A549 (cell line): Measurements from ENCODE around the gene NOL9. TPM values are rescaled to one million over a fixed set of nuclear protein-coding genes. Genes with fewer than 3 reads are reported as not detected.
A peak's percentile ranks its signal among the peaks of the same experiment; 100 is the strongest.

Experiments
- ATAC-seq, 2 experiments: fragments of 200-7000 bp in 1 of 2; fragments of >200 bp in 1 of 2; cut with Nextera tagmentation in 1 of 2; cut with Tn5 transposase in 1 of 2; 3 replicates each; pipeline versions ENCODE4 v1.8.0 to v1.9.1; 2018 to 2020; ENCODE audit warnings: mild to moderate bottlenecking in 1 of 2, moderate library complexity in 1 of 2
- CTCF ChIA-PET: fragments of 300-600 bp; sonication (Branson Sonifier 250); formaldehyde crosslinking; extraction: SDS; loops from one replicate; lab custom pipeline; 2021; ENCODE audit warnings: antibody characterized with exemption, inconsistent platforms; lab: Yijun Ruan, JAX
- POLR2A ChIA-PET: fragments of 350-600 bp; formaldehyde crosslinking; extraction: SDS; loops from one replicate; lab custom pipeline; 2021; ENCODE audit warnings: antibody characterized with exemption, inconsistent platforms; lab: Yijun Ruan, JAX
- DNase-seq, 2 experiments: peaks; one replicate each; pipeline versions ENCODE4 v3.0.0 to v3.0.0-alpha.2; 2011 to 2016; ENCODE audit warnings: low read depth in 1 of 2, low spot score in 1 of 2
- FAIRE-seq: peaks from 2 replicates; lab custom pipeline; 2011; peaks lifted over from hg19 to GRCh38; lab: Jason Lieb, UNC
- H3K27ac ChIP-seq, 2 experiments: fragments of >200 bp; sonication (Bioruptor Twin); formaldehyde crosslinking; 3 replicates each; pipeline ENCODE4 v1.5.1; 2016 to 2017
- H3K4me1 ChIP-seq: fragments of >200 bp; sonication (Bioruptor Twin); formaldehyde crosslinking; 3 replicates; pipeline ENCODE4 v1.6.1; 2016
- H3K4me2 ChIP-seq: fragments of >200 bp; sonication (Bioruptor Twin); formaldehyde crosslinking; 3 replicates; pipeline ENCODE4 v1.6.1; 2016
- H3K4me3 ChIP-seq: fragments of >200 bp; sonication (Bioruptor Twin); formaldehyde crosslinking; 3 replicates; pipeline ENCODE4 v1.5.1; 2016
- H3K9me3 ChIP-seq: fragments of >200 bp; sonication (Bioruptor Twin); formaldehyde crosslinking; 3 replicates; pipeline ENCODE4 v1.6.1; 2016
- BCL3 ChIP-seq: fragments of >200 bp; sonication (Bioruptor Twin); formaldehyde crosslinking; IDR thresholded peaks from 3 replicates; pipeline ENCODE4 v1.6.1; 2016
- CBX8 ChIP-seq: fragments of 200-600 bp; sonication (generic); IDR thresholded peaks from 2 replicates; pipeline ENCODE4 v1.6.1; 2016
- CHD2 ChIP-seq: fragments of 150-350 bp; IDR thresholded peaks from 2 replicates; pipeline ENCODE4 v1.6.1; 2014; ENCODE audit warnings: low read length; ENCODE audit not compliant: partially characterized antibody
- CHD4 ChIP-seq: fragments of 200-600 bp; sonication (generic); IDR thresholded peaks from 2 replicates; pipeline ENCODE4 v1.6.1; 2016; ENCODE audit warnings: antibody characterized with exemption, mild to moderate bottlenecking, borderline replicate concordance
- CTCF ChIP-seq: fragments of >200 bp; sonication (Bioruptor Twin); formaldehyde crosslinking; IDR thresholded peaks from 3 replicates; pipeline ENCODE4 v1.5.1; 2016
- EHMT2 ChIP-seq: fragments of 200-600 bp; sonication (generic); IDR thresholded peaks from 2 replicates; pipeline ENCODE4 v1.6.1; 2016; ENCODE audit warnings: antibody characterized with exemption, low read depth, mild to moderate bottlenecking, moderate library complexity
- EP300 ChIP-seq, 2 experiments: fragments of >200 bp; sonication (Bioruptor Twin); formaldehyde crosslinking; IDR thresholded peaks; 2 replicates in 1 of 2; 3 replicates in 1 of 2; pipeline ENCODE4 v1.6.1; 2016 to 2017
- ESRRA ChIP-seq: fragments of 150-350 bp; IDR thresholded peaks from 2 replicates; pipeline ENCODE4 v1.6.1; 2014; ENCODE audit warnings: mild to moderate bottlenecking, low read length, borderline replicate concordance
- FOSB ChIP-seq: fragments of 250-450 bp; sonication (Bioruptor Pico); IDR thresholded peaks from 2 replicates; pipeline ENCODE4 v1.5.0; 2020; ENCODE audit warnings: mild to moderate bottlenecking, moderate library complexity
- GATA3 ChIP-seq: IDR thresholded peaks from 2 replicates; pipeline ENCODE4 v1.6.1; 2012; ENCODE audit warnings: borderline replicate concordance
- HDAC2 ChIP-seq: fragments of 200-600 bp; sonication (generic); IDR thresholded peaks from 2 replicates; pipeline ENCODE4 v1.6.1; 2016
- HES2 ChIP-seq: fragments of >200 bp; sonication (Bioruptor Twin); formaldehyde crosslinking; IDR thresholded peaks from 2 replicates; pipeline ENCODE4 v1.6.1; 2016
- HEYL ChIP-seq: fragments of 250-450 bp; sonication (Bioruptor Pico); IDR thresholded peaks from 2 replicates; pipeline ENCODE4 v1.8.0; 2021; ENCODE audit warnings: mild to moderate bottlenecking, moderate library complexity
- HMGXB4 ChIP-seq: fragments of 250-450 bp; sonication (Bioruptor Pico); IDR thresholded peaks from 2 replicates; pipeline ENCODE4 v1.5.0; 2021; ENCODE audit warnings: mild to moderate bottlenecking, moderate library complexity, borderline replicate concordance
- HOXB13 ChIP-seq: fragments of 250-450 bp; sonication (Bioruptor Pico); IDR thresholded peaks from 2 replicates; pipeline ENCODE4 v1.5.0; 2020; ENCODE audit warnings: low read depth, mild to moderate bottlenecking, moderate library complexity
- HOXB5 ChIP-seq: fragments of 250-450 bp; sonication (Bioruptor Pico); IDR thresholded peaks from 2 replicates; pipeline ENCODE4 v1.5.0; 2020; ENCODE audit warnings: mild to moderate bottlenecking, moderate library complexity
- JUNB ChIP-seq: fragments of >200 bp; sonication (Bioruptor Twin); formaldehyde crosslinking; IDR thresholded peaks from 2 replicates; pipeline ENCODE4 v1.6.1; 2016
- KDM1A ChIP-seq: fragments of 200-600 bp; sonication (generic); IDR thresholded peaks from 2 replicates; pipeline ENCODE4 v1.6.1; 2016; ENCODE audit warnings: low read depth, mild to moderate bottlenecking
- KDM5A ChIP-seq: fragments of 200-600 bp; sonication (generic); IDR thresholded peaks from 2 replicates; pipeline ENCODE4 v1.6.1; 2016; ENCODE audit warnings: antibody characterized with exemption, mild to moderate bottlenecking
- MAX ChIP-seq: IDR thresholded peaks from 2 replicates; pipeline ENCODE4 v1.6.1; 2012
- MAZ ChIP-seq: fragments of 150-350 bp; IDR thresholded peaks from 2 replicates; pipeline ENCODE4 v1.6.1; 2014; ENCODE audit warnings: antibody characterized with exemption, low read depth, low read length, borderline replicate concordance
- MYC ChIP-seq: IDR thresholded peaks from 2 replicates; pipeline ENCODE4 v1.6.1; 2012; ENCODE audit warnings: mild to moderate bottlenecking, inconsistent platforms, low read length, improper control_type of control experiment, borderline replicate concordance
- NPAS2 ChIP-seq: fragments of 250-450 bp; sonication (Bioruptor Pico); IDR thresholded peaks from 2 replicates; pipeline ENCODE4 v1.8.0; 2022; ENCODE audit warnings: mild to moderate bottlenecking, moderate library complexity, borderline replicate concordance
- PHF8 ChIP-seq: fragments of 200-600 bp; sonication (generic); IDR thresholded peaks from 2 replicates; pipeline ENCODE4 v1.6.1; 2016; ENCODE audit warnings: low read depth, mild to moderate bottlenecking, antibody characterized with exemption, moderate library complexity, borderline replicate concordance
- POLR2AphosphoS2 ChIP-seq: conservative IDR thresholded peaks from 2 replicates; pipeline ENCODE4 v1.6.1; 2012; ENCODE audit warnings: low read length, improper control_type of control experiment, inconsistent platforms
- RAD21 ChIP-seq, 2 experiments: fragments of >200 bp in 1 of 2; sonication (Bioruptor Twin) in 1 of 2; formaldehyde crosslinking in 1 of 2; IDR thresholded peaks in 1 of 2; conservative IDR thresholded peaks in 1 of 2; 2 replicates in 1 of 2; 3 replicates in 1 of 2; pipeline ENCODE4 v1.6.1; 2012 to 2018; ENCODE audit warnings: inconsistent platforms in 1 of 2
- RFX5 ChIP-seq: fragments of 450-650 bp; IDR thresholded peaks from 2 replicates; pipeline ENCODE4 v1.7.1; 2014; ENCODE audit warnings: antibody characterized with exemption, mild to moderate bottlenecking, moderate library complexity
- RNF2 ChIP-seq: fragments of 200-600 bp; sonication (generic); IDR thresholded peaks from 2 replicates; pipeline ENCODE4 v1.6.1; 2016; ENCODE audit warnings: low read depth, mild to moderate bottlenecking, antibody characterized with exemption, moderate library complexity, borderline replicate concordance
- SMC3 ChIP-seq: fragments of >200 bp; sonication (Bioruptor Twin); formaldehyde crosslinking; IDR thresholded peaks from 3 replicates; pipeline ENCODE4 v1.6.1; 2018; ENCODE audit warnings: inconsistent platforms
- TP53 ChIP-seq: fragments of 250-450 bp; sonication (Bioruptor Pico); IDR thresholded peaks from 2 replicates; pipeline ENCODE4 v1.5.0; 2021; ENCODE audit warnings: mild to moderate bottlenecking, moderate library complexity
- USF2 ChIP-seq: fragments of 450-650 bp; IDR thresholded peaks from 2 replicates; pipeline ENCODE4 v1.6.1; 2014; ENCODE audit warnings: antibody characterized with exemption
- ZC3H11A ChIP-seq: fragments of 450-650 bp; IDR thresholded peaks from 2 replicates; pipeline ENCODE4 v1.6.1; 2014; ENCODE audit warnings: antibody characterized with exemption, mild to moderate bottlenecking
- ZFP36 ChIP-seq: fragments of 450-650 bp; IDR thresholded peaks from 2 replicates; pipeline ENCODE4 v1.6.1; 2014; ENCODE audit warnings: borderline replicate concordance; ENCODE audit not compliant: partially characterized antibody
- WGBS: methylation state at CpG from one replicate; pipeline ENCODE4 v1.1.6; 2017; ENCODE audit errors: missing lambda C conversion rate; 5-methylcytosine and 5-hydroxymethylcytosine counted together
- polyA minus RNA-seq: library from RNA; depleted of rRNA, polyadenylated mRNA; stranded (reverse); fragments of >200 nt; gene quantifications from 2 replicates; pipeline ENCODE4 v1.2.3, GENCODE V29; 2011; rRNA and poly(A)+ RNA removed
- polyA plus RNA-seq, 4 experiments: library from polyadenylated mRNA; depleted of rRNA in 3 of 4; stranded (reverse); fragments of >200 nt; fragmentation: RNase III in 1 of 4; extraction: RNeasy Plus Mini Kit Qiagen cat#74134 plus additional on column Dnase treatment in 1 of 4; gene quantifications; 2 replicates in 3 of 4; 3 replicates in 1 of 4; pipeline ENCODE4 v1.2.3, GENCODE V29; 2011 to 2017

NOL9 gene
- polyA plus RNA-seq (2011; rRNA removed) (19.0 and 19.3 TPM in 2 replicates), polyA plus RNA-seq (2017; fragmentation: RNase III; extraction: RNeasy Plus Mini Kit Qiagen cat#74134 plus additional on column Dnase treatment) (4.4 to 6.4 TPM (median 4.8 TPM) in 3 replicates), polyA minus RNA-seq (22.4 and 25.7 TPM in 2 replicates)
- 5.8 and 7.0 TPM in 2 replicates for polyA plus RNA-seq (2012; cell fraction: cytosol; rRNA removed)
- polyA plus RNA-seq (2012; cell fraction: nucleus; rRNA removed): 8.7 and 13.5 TPM in 2 replicates

- no peak for FAIRE-seq
- H3K4me1 ChIP-seq: peaks cover 7% of the 10 kb centered on the region; the same call in 2 of the 3 replicates
- ATAC-seq: peak; percentile 98 to 99
- H3K4me3 ChIP-seq: peak within 1 kb of the TSS; percentile 96
- ChIA-PET CTCF (interaction anchor here (0.6 to 3.9 kb wide), 40 partner anchors 9 to 170 kb away, joined by 3 to 27 read pairs (median 4); partner anchors contain the start of genes PLEKHG5, THAP3 and ZBTB48), POLR2A (interaction anchor here (1.1 kb wide), 2 partner anchors 25 to 81 kb away, joined by 3 to 4 read pairs; partner anchors contain the start of gene ZBTB48)
- H3K9me3 ChIP-seq: no peaks in the 10 kb centered on the region
- peak within 1 kb of the TSS; percentile 80 for H3K4me2 ChIP-seq
- 3% methylated on average over 20 of the region's 87 CpGs for WGBS
- peak within 1 kb of the TSS; percentile 90 to 99 for H3K27ac ChIP-seq
- peak; percentile 74 to 86 for DNase-seq
- no peak for TF ChIP-seq CHD4
- no peak for TF ChIP-seq CBX8
- TF ChIP-seq HDAC2: peak; percentile 51; the same call in 1 of the 2 replicates
- TF ChIP-seq POLR2AphosphoS2: no peak
- TF ChIP-seq RFX5: no peak
- TF ChIP-seq BCL3: 0 out of 3 replicates have a peak, but pooled peaks have one; percentile 54
- TF ChIP-seq CHD2: peak; percentile 97
- TF ChIP-seq PHF8: peak; percentile 88
- TF ChIP-seq TP53 (CRISPR knock-in tag): no peak
- TF ChIP-seq MYC: no peak
- no peak for TF ChIP-seq ZFP36
- no peak for TF ChIP-seq RNF2
- TF ChIP-seq EP300 (IDR thresholded peaks at IDR 0.05): no peak
- no peak for TF ChIP-seq KDM1A
- no peak for TF ChIP-seq HES2
- peak; percentile 71 for TF ChIP-seq SMC3
- 0 out of 2 replicates have a peak, but pooled peaks have one; percentile 16 for TF ChIP-seq MAZ
- TF ChIP-seq HEYL (CRISPR knock-in tag): no peak
- no peak for TF ChIP-seq ESRRA
- no peak for TF ChIP-seq ZC3H11A
- TF ChIP-seq HMGXB4 (CRISPR knock-in tag): no peak; the same call in 1 of the 2 replicates
- TF ChIP-seq HOXB5 (CRISPR knock-in tag): no peak
- peak; percentile 68; the same call in 1 of the 2 replicates for TF ChIP-seq GATA3
- TF ChIP-seq USF2: no peak
- peak; percentile 72 for TF ChIP-seq CTCF
- no peak for TF ChIP-seq HOXB13
- no peak for TF ChIP-seq FOSB
- TF ChIP-seq RAD21 (conservative IDR thresholded peaks at IDR 0.05 in 1 of 2, IDR thresholded peaks at IDR 0.05 in 1 of 2): peak; percentile 31 to 50; a peak in 4 of 5 replicates
- peak; percentile 96 for TF ChIP-seq KDM5A
- TF ChIP-seq MAX: peak; percentile 62
- no peak for TF ChIP-seq EHMT2
- TF ChIP-seq JUNB: no peak
- TF ChIP-seq NPAS2 (CRISPR knock-in tag): no peak
Observed at GRCh38 chr1:6554031-6554906, at the start of gene NOL9. Gene NOL9, minus strand, starts transcription at chr1:6554513. Its CDS starts 11 bp downstream, at chr1:6554502.
